Smooth muscle cell (in vitro differentiated cells): ENCODE measurements around the gene NEK10. TPM values are rescaled to one million over a fixed set of nuclear protein-coding genes. Genes with fewer than 3 reads are reported as not detected.
"Not testable (repeated sequence)": the region's sequence is repeated elsewhere in the genome, so short reads cannot be mapped to it uniquely, and the experiment has no call there.

ENCODE experiments used
- DNase-seq: peaks from one replicate; lab custom pipeline; 2025; ENCODE audit not compliant: unreplicated experiment; lab: John Stamatoyannopoulos, UW
- H2AFZ ChIP-seq: fragments of 200-600 bp; sonication (generic); 2 replicates; pipeline ENCODE4 v1.6.0; 2016; ENCODE audit warnings: antibody characterized with exemption, low read depth, mild to moderate bottlenecking
- H3F3A ChIP-seq: fragments of 200-600 bp; sonication (generic); 2 replicates; pipeline ENCODE4 v1.6.0; 2017; ENCODE audit warnings: antibody characterized with exemption, low read depth
- H3K27ac ChIP-seq: fragments of 200-600 bp; sonication (generic); 2 replicates; pipeline ENCODE4 v1.5.1; 2016; ENCODE audit warnings: low read depth, mild to moderate bottlenecking
- H3K27me3 ChIP-seq: fragments of 200-600 bp; sonication (generic); 2 replicates; pipeline ENCODE4 v1.6.1; 2016; ENCODE audit warnings: low read depth, mild to moderate bottlenecking
- H3K36me3 ChIP-seq: fragments of 200-600 bp; sonication (generic); 2 replicates; pipeline ENCODE4 v1.5.1; 2016; ENCODE audit warnings: low read depth
- H3K4me1 ChIP-seq: fragments of 200-600 bp; sonication (generic); 2 replicates; pipeline ENCODE4 v1.5.1; 2016; ENCODE audit warnings: low read depth
- H3K4me2 ChIP-seq: fragments of 200-600 bp; sonication (generic); 2 replicates; pipeline ENCODE4 v1.6.0; 2016; ENCODE audit warnings: mild to moderate bottlenecking
- H3K4me3 ChIP-seq: fragments of 200-600 bp; sonication (generic); 2 replicates; pipeline ENCODE4 v1.5.1; 2016; ENCODE audit warnings: mild to moderate bottlenecking
- H3K79me2 ChIP-seq: fragments of 200-600 bp; sonication (generic); 2 replicates; pipeline ENCODE4 v1.6.0; 2016; ENCODE audit warnings: low read depth, mild to moderate bottlenecking
- H3K9ac ChIP-seq: fragments of 200-600 bp; sonication (generic); 2 replicates; pipeline ENCODE4 v1.6.0; 2016; ENCODE audit warnings: low read depth
- H3K9me3 ChIP-seq: fragments of 200-600 bp; sonication (generic); replicated peaks from 2 replicates; pipeline ENCODE4 v1.5.1; 2016; ENCODE audit warnings: low read depth
- H4K20me1 ChIP-seq: fragments of 200-600 bp; sonication (generic); 2 replicates; pipeline ENCODE4 v1.6.0; 2016; ENCODE audit warnings: low read depth
- CTCF ChIP-seq: fragments of 200-600 bp; sonication (generic); IDR thresholded peaks from 2 replicates; pipeline ENCODE4 v1.5.1; 2017; ENCODE audit warnings: borderline replicate concordance, mild to moderate bottlenecking, antibody characterized with exemption; ENCODE audit not compliant: insufficient read depth, poor library complexity, severe bottlenecking
- WGBS: methylation state at CpG from one replicate; pipeline ENCODE4 v1.1.7; 2016; ENCODE audit warnings: low lambda C conversion rate; 5-methylcytosine and 5-hydroxymethylcytosine counted together
- polyA plus RNA-seq: library from polyadenylated mRNA; unstranded; fragments of >200 nt; fragmentation: Nextera tagmentation; extraction: Ambion mirVana; gene quantifications from 2 replicates; pipeline ENCODE4 v1.2.1, GENCODE V29; 2016
- total RNA-seq: library from RNA; depleted of rRNA; stranded (reverse); fragments of >200 nt; gene quantifications from 2 replicates; pipeline ENCODE4 v1.2.3, GENCODE V29; 2014

Gene NEK10
- total RNA-seq (1.7 and 2.7 TPM in 2 replicates), polyA plus RNA-seq (not detected in 2 replicates)

GRCh38 chr3:27368831-27369607, at the start of gene NEK10:
Gene NEK10 (minus strand): TSS chr3:27369383. CDS start chr3:27352882, 16,501 bp downstream.
- Histone ChIP-seq H3K27ac (no peak within 1 kb of the TSS), H3F3A (no peaks in the 10 kb centered on the region), H3K9me3 (no peaks in the 10 kb centered on the region), H3K36me3 (no peaks in the 10 kb centered on the region), H2AFZ (peak within 1 kb of the TSS; percentile 78), H3K4me3 (peak within 1 kb of the TSS; percentile 71), H4K20me1 (no peaks in the 10 kb centered on the region), H3K79me2 (no peaks in the 10 kb centered on the region), H3K9ac (peak within 1 kb of the TSS; percentile 47), H3K27me3 (no peaks in the 10 kb centered on the region), H3K4me2 (peak within 1 kb of the TSS; percentile 95), H3K4me1 (no peaks in the 10 kb centered on the region)
- 3% methylated on average over 42 of the region's 48 CpGs for WGBS
- DNase-seq, result peak; percentile 54
- TF ChIP-seq CTCF, result no peak

- H4K20me1 ChIP-seq, result no peaks in the 10 kb centered on the region
- no peak overlapping the region for H3K4me3 ChIP-seq
- no peak overlapping the region for H3K9ac ChIP-seq
- 46% methylated on average over 1 of the region's 1 CpG for WGBS
- no peaks in the 10 kb centered on the region for H3K27me3 ChIP-seq
- peaks cover 14% of the 10 kb centered on the region for H3K36me3 ChIP-seq
- no peak overlapping the region for H3K4me2 ChIP-seq
- H3K27ac ChIP-seq, result no peak overlapping the region
- H3F3A ChIP-seq, result no peaks in the 10 kb centered on the region
- no peaks in the 10 kb centered on the region for H3K4me1 ChIP-seq
- no peak overlapping the region for H2AFZ ChIP-seq
- DNase-seq, result no peak
- H3K9me3 ChIP-seq, result no peaks in the 10 kb centered on the region
- TF ChIP-seq CTCF, result no peak
- H3K79me2 ChIP-seq, result no peaks in the 10 kb centered on the region
These were observed 46.0 kb upstream of the NEK10 start for GRCh38 chr3:27415202-27415601.

GRCh38 chr3:27392950-27393679, 23.9 kb upstream of the NEK10 start:
- H3K4me3 ChIP-seq, result no peak overlapping the region
- H3K9me3 ChIP-seq, result no peaks in the 10 kb centered on the region
- H3K79me2 ChIP-seq, result no peaks in the 10 kb centered on the region
- WGBS, result 78% methylated on average over 3 of the region's 3 CpGs
- no peak overlapping the region for H3K9ac ChIP-seq
- no peak overlapping the region for H2AFZ ChIP-seq
- H3K27ac ChIP-seq, result no peak overlapping the region
- no peak for DNase-seq
- no peaks in the 10 kb centered on the region for H3K27me3 ChIP-seq
- TF ChIP-seq CTCF, result no peak
- H4K20me1 ChIP-seq, result no peaks in the 10 kb centered on the region
- no peaks in the 10 kb centered on the region for H3K4me1 ChIP-seq
- peaks cover 18% of the 10 kb centered on the region for H3K36me3 ChIP-seq
- no peak overlapping the region for H3K4me2 ChIP-seq
- no peaks in the 10 kb centered on the region for H3F3A ChIP-seq

GRCh38 chr3:27392414-27392813, 23.2 kb upstream of the NEK10 start:
- H2AFZ ChIP-seq, H3K27me3 ChIP-seq, H3K4me1 ChIP-seq, H3K27ac ChIP-seq, H3K4me3 ChIP-seq, H3K4me2 ChIP-seq, DNase-seq, H3K9ac ChIP-seq, H3F3A ChIP-seq, H3K9me3 ChIP-seq, H3K79me2 ChIP-seq, H4K20me1 ChIP-seq: not testable (repeated sequence)
- H3K36me3 ChIP-seq, result peaks cover 12% of the 10 kb centered on the region
- WGBS, result 95% methylated on average over 10 of the region's 10 CpGs
